H1 (cell line): Measurements from ENCODE around the gene WDR54. TPM values are rescaled to one million over a fixed set of nuclear protein-coding genes. Genes with fewer than 3 reads are reported as not detected.

Source experiments
- CTCF ChIA-PET: fragments of 300-600 bp; sonication (Branson Sonifier 250); formaldehyde crosslinking; loops from one replicate; lab custom pipeline; 2021; ENCODE audit not compliant: partially characterized antibody; lab: Charles Lee
- POLR2A ChIA-PET: fragments of 300-600 bp; sonication (Branson Sonifier 250); formaldehyde crosslinking; loops from one replicate; lab custom pipeline; 2021; ENCODE audit warnings: inconsistent platforms; ENCODE audit not compliant: partially characterized antibody; lab: Charles Lee
- DNase-seq, 2 experiments: peaks; one replicate each; pipeline versions ENCODE4 v3.0.0 to v3.0.0-alpha.2; 2010 to 2022; ENCODE audit warnings: low spot score in 2 of 2, low read depth in 1 of 2, mixed read lengths in 1 of 2
- FAIRE-seq: peaks from 2 replicates; lab custom pipeline; 2011; peaks lifted over from hg19 to GRCh38; lab: Jason Lieb, UNC
- H2AFZ ChIP-seq: 2 replicates; pipeline ENCODE4 v1.8.1; 2012; ENCODE audit warnings: low read length, inconsistent platforms
- H2AK5ac ChIP-seq: 2 replicates; pipeline ENCODE4 v1.6.1; 2013; ENCODE audit warnings: low read depth, low read length
- H2BK120ac ChIP-seq: replicated peaks from 2 replicates; pipeline ENCODE3; 2013; ENCODE audit warnings: low read depth, low read length, inconsistent platforms
- H2BK12ac ChIP-seq: 2 replicates; pipeline ENCODE4 v1.6.1; 2013; ENCODE audit warnings: low read depth, low read length
- H2BK15ac ChIP-seq: 2 replicates; pipeline ENCODE4 v1.6.1; 2013; ENCODE audit warnings: low read length
- H2BK20ac ChIP-seq: 2 replicates; pipeline ENCODE4 v1.6.1; 2013; ENCODE audit warnings: low read length
- H2BK5ac ChIP-seq: 2 replicates; pipeline ENCODE4 v1.6.1; 2013; ENCODE audit warnings: low read depth, low read length
- H3K14ac ChIP-seq: 2 replicates; pipeline ENCODE4 v1.6.1; 2013; ENCODE audit warnings: inconsistent platforms; ENCODE audit not compliant: insufficient read length
- H3K18ac ChIP-seq: 2 replicates; pipeline ENCODE4 v1.6.1; 2013; ENCODE audit warnings: low read length; ENCODE audit errors: extremely low read depth
- H3K23ac ChIP-seq: 2 replicates; pipeline ENCODE4 v1.6.1; 2013; ENCODE audit warnings: inconsistent platforms; ENCODE audit not compliant: insufficient read length
- H3K23me2 ChIP-seq: 2 replicates; pipeline ENCODE4 v1.6.1; 2013; ENCODE audit warnings: low read depth, low read length
- H3K27ac ChIP-seq: 2 replicates; pipeline ENCODE4 v1.6.1; 2011; ENCODE audit warnings: low read depth, low read length, inconsistent platforms
- H3K27me3 ChIP-seq, 4 experiments: replicated peaks in 1 of 4; 1 replicate in 1 of 4; 2 replicates in 3 of 4; pipeline versions ENCODE4 v1.6.1 to v1.8.1; 2011 to 2013; ENCODE audit warnings: low read length in 3 of 4, mild to moderate bottlenecking in 3 of 4, inconsistent platforms in 2 of 4, mixed read lengths in 2 of 4, moderate library complexity in 1 of 4; ENCODE audit not compliant: control insufficient read depth in 3 of 4, insufficient read depth in 3 of 4; ENCODE audit errors: extremely low read depth in 1 of 4
- H3K36me3 ChIP-seq, 4 experiments: 2 replicates each; pipeline versions ENCODE4 v1.6.1 to v1.8.1; 2011 to 2013; ENCODE audit warnings: mild to moderate bottlenecking in 4 of 4, low read length in 3 of 4, moderate library complexity in 2 of 4, control low read depth in 1 of 4, inconsistent platforms in 1 of 4; ENCODE audit not compliant: insufficient read depth in 4 of 4, control insufficient read depth in 2 of 4
- H3K4ac ChIP-seq: replicated peaks from 2 replicates; pipeline ENCODE3; 2013; ENCODE audit warnings: low read length, low read depth, mixed read lengths, inconsistent platforms; ENCODE audit not compliant: insufficient read length
- H3K4me1 ChIP-seq, 4 experiments: replicated peaks in 1 of 4; 1 replicate in 1 of 4; 2 replicates in 3 of 4; pipeline versions ENCODE4 v1.6.1 to v1.8.1; 2011 to 2013; ENCODE audit warnings: low read length in 3 of 4, inconsistent platforms in 2 of 4, mixed read lengths in 1 of 4; ENCODE audit not compliant: insufficient read depth in 4 of 4, control insufficient read depth in 3 of 4
- H3K4me2 ChIP-seq, 2 experiments: 2 replicates each; pipeline versions ENCODE4 v1.6.1 to v1.8.1; 2011 to 2013; ENCODE audit warnings: low read depth in 2 of 2, low read length in 2 of 2, control low read depth in 1 of 2, inconsistent platforms in 1 of 2, mild to moderate bottlenecking in 1 of 2; ENCODE audit not compliant: insufficient read depth in 1 of 2
- H3K4me3 ChIP-seq, 4 experiments: fragments of 200-600, 300-600 bp in 1 of 4; sonication (generic), shearing (Covaris generic), sonication (Bioruptor Twin) in 1 of 4; 2 replicates each; pipeline versions ENCODE4 v1.5.1 to v1.8.1; 2011 to 2016; ENCODE audit warnings: low read length in 4 of 4, low read depth in 3 of 4, control low read depth in 2 of 4, inconsistent platforms in 2 of 4, mild to moderate bottlenecking in 2 of 4, mixed read lengths in 1 of 4, moderate library complexity in 1 of 4; ENCODE audit not compliant: insufficient read depth in 2 of 4; ENCODE audit errors: extremely low read depth in 1 of 4
- H3K56ac ChIP-seq: replicated peaks from 2 replicates; pipeline ENCODE3; 2013; ENCODE audit warnings: low read depth, mild to moderate bottlenecking, mixed read lengths, low read length, inconsistent platforms; ENCODE audit not compliant: insufficient read length
- H3K79me1 ChIP-seq: 2 replicates; pipeline ENCODE4 v1.6.1; 2013; ENCODE audit warnings: low read depth, low read length, control low read depth
- H3K79me2 ChIP-seq, 2 experiments: 2 replicates each; pipeline versions ENCODE4 v1.6.1 to v1.8.1; 2012 to 2013; ENCODE audit warnings: low read length in 2 of 2, mild to moderate bottlenecking in 2 of 2, inconsistent platforms in 1 of 2; ENCODE audit not compliant: insufficient read depth in 2 of 2, control insufficient read depth in 1 of 2
- H3K9ac ChIP-seq, 4 experiments: replicated peaks in 1 of 4; 1 replicate in 1 of 4; 2 replicates in 3 of 4; pipeline versions ENCODE4 v1.6.1 to v1.8.1; 2011 to 2013; ENCODE audit warnings: low read depth in 3 of 4, low read length in 3 of 4, control low read depth in 2 of 4, mild to moderate bottlenecking in 2 of 4, moderate library complexity in 2 of 4, inconsistent platforms in 1 of 4; ENCODE audit errors: extremely low read depth in 1 of 4
- H3K9me3 ChIP-seq, 2 experiments: 2 replicates each; pipeline versions ENCODE4 v1.6.1 to v1.8.1; 2012 to 2013; ENCODE audit warnings: mild to moderate bottlenecking in 2 of 2, moderate library complexity in 2 of 2, control low read depth in 1 of 2, inconsistent platforms in 1 of 2, low read depth in 1 of 2, low read length in 1 of 2, mixed read lengths in 1 of 2; ENCODE audit not compliant: insufficient read depth in 2 of 2
- H4K20me1 ChIP-seq, 2 experiments: replicated peaks in 1 of 2; 2 replicates each; pipeline versions ENCODE3 to v1.8.1; 2011 to 2013; ENCODE audit warnings: inconsistent platforms in 2 of 2, low read length in 2 of 2, mild to moderate bottlenecking in 1 of 2; ENCODE audit not compliant: insufficient read depth in 2 of 2, control insufficient read depth in 1 of 2
- H4K5ac ChIP-seq: 2 replicates; pipeline ENCODE4 v1.6.1; 2013; ENCODE audit warnings: low read length, low read depth, mixed read lengths, inconsistent platforms; ENCODE audit not compliant: insufficient read length
- H4K8ac ChIP-seq: 2 replicates; pipeline ENCODE4 v1.8.0; 2013; ENCODE audit warnings: mild to moderate bottlenecking, moderate library complexity, low read length, inconsistent platforms; ENCODE audit not compliant: insufficient read depth; ENCODE audit errors: extremely low read depth
- H4K91ac ChIP-seq: replicated peaks from 2 replicates; pipeline ENCODE3; 2013; ENCODE audit warnings: low read length, mixed read lengths, inconsistent platforms; ENCODE audit not compliant: insufficient read length
- ATF3 ChIP-seq: IDR thresholded peaks from 2 replicates; pipeline ENCODE4 v1.6.1; 2011; ENCODE audit warnings: low read depth, mild to moderate bottlenecking, low read length; ENCODE audit not compliant: insufficient read depth
- CTBP2 ChIP-seq: IDR thresholded peaks from 2 replicates; pipeline ENCODE4 v1.7.0; 2011; ENCODE audit warnings: borderline replicate concordance, mild to moderate bottlenecking, moderate library complexity, mixed read lengths, low read length; ENCODE audit not compliant: insufficient read depth, insufficient read length
- CTCF ChIP-seq, 3 experiments: IDR thresholded peaks; 1 replicate in 2 of 3; 2 replicates in 1 of 3; pipeline versions ENCODE4 v1.5.1 to v1.6.1; 2011; ENCODE audit warnings: low read length in 3 of 3, mild to moderate bottlenecking in 3 of 3, inconsistent platforms in 2 of 3, low read depth in 1 of 3, moderate library complexity in 1 of 3; ENCODE audit not compliant: insufficient read depth in 1 of 3; ENCODE audit errors: control extremely low read depth in 1 of 3
- HDAC2 ChIP-seq, 2 experiments: fragments of 300-600 bp in 1 of 2; sonication (generic) in 1 of 2; IDR thresholded peaks; 2 replicates each; pipeline ENCODE4 v1.6.1; 2011 to 2012; ENCODE audit warnings: low read depth in 2 of 2, low read length in 2 of 2, mild to moderate bottlenecking in 2 of 2, moderate library complexity in 2 of 2, borderline replicate concordance in 1 of 2, inconsistent platforms in 1 of 2
- KDM1A ChIP-seq: fragments of 200-600, 300-600 bp; sonication (generic); IDR thresholded peaks from 2 replicates; pipeline ENCODE4 v1.7.1; 2016; ENCODE audit warnings: mild to moderate bottlenecking, low read length, borderline replicate concordance
- RBBP5 ChIP-seq: IDR thresholded peaks from 2 replicates; pipeline ENCODE4 v1.7.1; 2012; ENCODE audit warnings: low read depth, mild to moderate bottlenecking, inconsistent platforms, low read length, moderate library complexity, borderline replicate concordance
- RNF2 ChIP-seq: fragments of 200-900, 300-1000 bp; sonication (generic); IDR thresholded peaks from 2 replicates; pipeline ENCODE4 v1.7.1; 2016; ENCODE audit warnings: borderline replicate concordance, low read depth, mild to moderate bottlenecking, antibody characterized with exemption, low read length; ENCODE audit not compliant: poor library complexity, severe bottlenecking; ENCODE audit errors: missing control alignments
- SP2 ChIP-seq: IDR thresholded peaks from 2 replicates; pipeline ENCODE4 v1.6.1; 2012; ENCODE audit warnings: mild to moderate bottlenecking, low read length, inconsistent platforms
- SP4 ChIP-seq: IDR thresholded peaks from 2 replicates; pipeline ENCODE4 v1.6.1; 2012; ENCODE audit warnings: low read length, inconsistent platforms
- SRF ChIP-seq: IDR thresholded peaks from 2 replicates; pipeline ENCODE4 v1.6.1; 2011; ENCODE audit warnings: mild to moderate bottlenecking, low read depth, low read length, moderate library complexity
- WGBS, 2 experiments: shearing (Covaris generic) in 1 of 2; methylation state at CpG; one replicate each; pipeline versions ENCODE4 v1.1.6 to v1.1.7; 2013 to 2015; ENCODE audit warnings: low lambda C conversion rate in 2 of 2, mixed read lengths in 2 of 2, inconsistent platforms in 1 of 2, low coverage in 1 of 2, missing lambda C conversion rate in 1 of 2; ENCODE audit not compliant: insufficient replicate concordance in 2 of 2, insufficient coverage in 1 of 2, insufficient read length in 1 of 2; ENCODE audit errors: extremely low coverage in 1 of 2, missing lambda C conversion rate in 1 of 2; 5-methylcytosine and 5-hydroxymethylcytosine counted together
- polyA plus RNA-seq, 7 experiments: library from polyadenylated mRNA; depleted of rRNA in 3 of 7; stranded (reverse) in 5 of 7; unstranded in 2 of 7; fragments of >200 nt in 5 of 7; fragments of 200-250 nt in 2 of 7; gene quantifications; 1 replicate in 5 of 7; 2 replicates in 1 of 7; 4 replicates in 1 of 7; pipeline versions ENCODE4 v1.2.1 to v1.2.3, GENCODE V29; 2011 to 2013; ENCODE audit warnings: missing spikeins in 2 of 7, mixed read lengths in 2 of 7
- total RNA-seq: library from RNA; stranded (reverse); fragmentation: NEBNext Ultra II Directional; extraction: Animal tissue kit (Norgen Biotek cat#: 25700); gene quantifications from 2 replicates; pipeline ENCODE4 v1.2.1, GENCODE V29; 2021

The WDR54 gene
- total and polyA plus RNA-seq, 2 of the 8 experiments (the other 6 are each of a cell fraction or from before 2014, with no cell fraction given), result 41.6 to 125 TPM

- Histone ChIP-seq H3K9me3 (no peaks in the 10 kb centered on the region), H3K14ac (no peak overlapping the region), H3K27ac (no peak overlapping the region), H3K4me1 (peaks cover 0 to 14% (median 2%) of the 10 kb centered on the region in 4 experiments; a peak in 4 of 7 replicates), H4K20me1 (no peaks in the 10 kb centered on the region), H2BK20ac (no peak overlapping the region), H3K18ac (no peak overlapping the region; the same call in 1 of the 2 replicates), H2BK5ac (no peak overlapping the region), H4K5ac (no peak overlapping the region), H2BK12ac (no peak overlapping the region), H3K36me3 (no peaks in the 10 kb centered on the region), H3K4me3 (no peak overlapping the region), H4K8ac (no peak overlapping the region), H3K27me3 (no peaks in the 10 kb centered on the region), H3K79me2 (no peaks in the 10 kb centered on the region), H4K91ac (no peak overlapping the region), H2BK120ac (no peak overlapping the region), H3K23ac (no peak overlapping the region), H3K79me1 (no peaks in the 10 kb centered on the region), H3K4me2 (no peak overlapping the region), H3K4ac (no peak overlapping the region), H3K56ac (no peak overlapping the region), H3K9ac (no peak overlapping the region), H3K23me2 (peaks cover 9% of the 10 kb centered on the region), H2AFZ (no peak overlapping the region), H2AK5ac (no peak overlapping the region), H2BK15ac (no peak overlapping the region)
- no peak for DNase-seq
- ChIA-PET CTCF (no interaction called here), POLR2A (interaction anchor here (0.9 to 1.6 kb wide), 2 partner anchors 10 to 42 kb away, joined by 3 read pairs; no protein-coding TSS in a partner anchor)
- FAIRE-seq, result no peak
- WGBS, 2 experiments, result 61% methylated on average over 3 of the region's 3 CpGs; no CpG with 5 or more reads in 1 of the 2 experiments
- TF ChIP-seq KDM1A (no peak), RNF2 (no peak), CTBP2 (no peak), RBBP5 (no peak), HDAC2 (IDR thresholded peaks at IDR 0.05; ENCODE audit: borderline replicate concordance in 1 of 2, low read depth in 2 of 2, low read length in 2 of 2) (no peak), SP4 (no peak), SRF (no peak), ATF3 (no peak), SP2 (no peak), CTCF (IDR thresholded peaks at IDR 0.05; ENCODE audit: control extremely low read depth in 1 of 3, insufficient read depth in 1 of 3, low read depth in 1 of 3, low read length in 3 of 3) (no peak)
Measured at GRCh38 chr2:74417197-74417596, 4.3 kb upstream of the WDR54 start.
